GM23338 (cell line): ENCODE data around the gene SLC2A5. TPM values are rescaled to one million over a fixed set of nuclear protein-coding genes. Genes with fewer than 3 reads are reported as not detected.

Source experiments
- ATAC-seq: fragments of 200-7000 bp; cut with Tn5 transposase; 3 replicates; pipeline ENCODE4 v1.9.1; 2020
- DNase-seq: peaks from one replicate; pipeline ENCODE4 v3.0.0-alpha.2; 2015; ENCODE audit warnings: low spot score
- H2AFZ ChIP-seq: fragments of 200-600 bp; sonication (generic); 2 replicates; pipeline ENCODE4 v1.8.0; 2016; ENCODE audit warnings: antibody characterized with exemption, mild to moderate bottlenecking, moderate library complexity
- H3F3A ChIP-seq: fragments of 200-600 bp; sonication (generic); replicated peaks from 2 replicates; pipeline ENCODE4 v1.8.0; 2017; ENCODE audit warnings: antibody characterized with exemption, mixed run types, low read depth
- H3K27ac ChIP-seq: fragments of 200-600 bp; sonication (generic); 2 replicates; pipeline ENCODE4 v1.6.1; 2016; ENCODE audit warnings: low read depth
- H3K27me3 ChIP-seq: fragments of 200-600 bp; sonication (generic); 2 replicates; pipeline ENCODE4 v1.8.0; 2016; ENCODE audit warnings: mild to moderate bottlenecking, mixed run types, moderate library complexity; ENCODE audit not compliant: insufficient read depth
- H3K36me3 ChIP-seq: fragments of 200-600 bp; sonication (generic); 2 replicates; pipeline ENCODE4 v1.8.0; 2016; ENCODE audit warnings: mild to moderate bottlenecking; ENCODE audit not compliant: insufficient read depth
- H3K4me1 ChIP-seq: fragments of 200-600 bp; sonication (generic); 2 replicates; pipeline ENCODE4 v1.8.0; 2016; ENCODE audit warnings: mild to moderate bottlenecking, moderate library complexity; ENCODE audit not compliant: insufficient read depth
- H3K4me2 ChIP-seq: fragments of 200-600 bp; sonication (generic); 2 replicates; pipeline ENCODE4 v1.7.1; 2017; ENCODE audit warnings: mixed run types
- H3K4me3 ChIP-seq: fragments of 200-600 bp; sonication (generic); 2 replicates; pipeline ENCODE4 v1.6.1; 2016; ENCODE audit warnings: mixed run types
- H3K79me2 ChIP-seq: fragments of 200-600 bp; sonication (generic); replicated peaks from 2 replicates; pipeline ENCODE4 v1.8.0; 2017; ENCODE audit warnings: mild to moderate bottlenecking; ENCODE audit not compliant: insufficient read depth
- H3K9me2 ChIP-seq: fragments of 200-600 bp; sonication (generic); 2 replicates; pipeline ENCODE4 v1.8.0; 2017; ENCODE audit not compliant: insufficient read depth
- H4K20me1 ChIP-seq: fragments of 200-600 bp; sonication (generic); replicated peaks from 2 replicates; pipeline ENCODE4 v1.8.0; 2017; ENCODE audit warnings: mild to moderate bottlenecking; ENCODE audit not compliant: insufficient read depth
- H3K27ac Mint-ChIP-seq: 2 replicates; pipeline ENCODE4 v1.8.0; 2020; ENCODE audit warnings: inconsistent platforms, mild to moderate bottlenecking, moderate library complexity, mixed read lengths
- H3K27me3 Mint-ChIP-seq: 3 replicates; pipeline ENCODE4 v1.8.0; 2022; ENCODE audit warnings: low read depth, mild to moderate bottlenecking, moderate library complexity, mixed read lengths, inconsistent platforms; ENCODE audit not compliant: insufficient read depth, poor library complexity
- H3K36me3 Mint-ChIP-seq: 3 replicates; pipeline ENCODE4 v1.8.0; 2021; ENCODE audit warnings: low read depth, mild to moderate bottlenecking, inconsistent platforms, moderate library complexity, mixed read lengths
- H3K4me1 Mint-ChIP-seq: 3 replicates; pipeline ENCODE4 v1.8.0; 2020; ENCODE audit warnings: mild to moderate bottlenecking, inconsistent platforms, mixed read lengths
- H3K4me3 Mint-ChIP-seq: 3 replicates; pipeline ENCODE4 v1.8.0; 2021; ENCODE audit warnings: moderate library complexity, mild to moderate bottlenecking, inconsistent platforms, mixed read lengths
- H3K9me3 Mint-ChIP-seq: 3 replicates; pipeline ENCODE4 v1.8.0; 2020; ENCODE audit warnings: moderate library complexity, mild to moderate bottlenecking, inconsistent platforms, mixed read lengths
- CREB1 ChIP-seq: fragments of 250-450 bp; sonication (Bioruptor Pico); IDR thresholded peaks from 2 replicates; pipeline ENCODE4 v1.5.0; 2020; ENCODE audit warnings: low read depth, mild to moderate bottlenecking, moderate library complexity
- EZH2 ChIP-seq: fragments of 200-600 bp; sonication (generic); IDR thresholded peaks from one replicate; pipeline ENCODE4 v1.8.0; 2017; ENCODE audit warnings: antibody characterized with exemption, mild to moderate bottlenecking, low read depth; ENCODE audit not compliant: unreplicated experiment
- JUNB ChIP-seq: IDR thresholded peaks from one replicate; pipeline ENCODE4 v1.6.1; 2016; ENCODE audit warnings: antibody characterized with exemption; ENCODE audit not compliant: unreplicated experiment
- NANOG ChIP-seq: IDR thresholded peaks from 2 replicates; pipeline ENCODE4 v1.6.1; 2016; ENCODE audit warnings: antibody characterized with exemption, borderline replicate concordance
- STAT1 ChIP-seq: IDR thresholded peaks from one replicate; pipeline ENCODE4 v1.6.1; 2016; ENCODE audit warnings: antibody characterized with exemption; ENCODE audit not compliant: unreplicated experiment
- ZNF114 ChIP-seq: fragments of 250-450 bp; sonication (Bioruptor Pico); IDR thresholded peaks from 2 replicates; pipeline ENCODE4 v1.5.0; 2020; ENCODE audit warnings: mild to moderate bottlenecking, moderate library complexity
- ZNF331 ChIP-seq: fragments of 250-450 bp; sonication (Bioruptor Pico); IDR thresholded peaks from 2 replicates; pipeline ENCODE4 v1.5.0; 2020; ENCODE audit warnings: low read depth, mild to moderate bottlenecking, moderate library complexity
- polyA plus RNA-seq: library from polyadenylated mRNA; unstranded; fragments of >200 nt; fragmentation: Nextera tagmentation; extraction: Ambion mirVana; gene quantifications from 2 replicates; pipeline ENCODE4 v1.2.1, GENCODE V29; 2016
- total RNA-seq: library from RNA; depleted of rRNA; stranded (reverse); fragments of >200 nt; shearing (Covaris generic); gene quantifications from 2 replicates; pipeline ENCODE4 v1.2.3, GENCODE V29; 2014
- TF ChIP-seq, protein P1 (sequence below): fragments of 250-450 bp; sonication (Bioruptor Pico); IDR thresholded peaks from 2 replicates; pipeline ENCODE4 v1.5.0; 2020; ENCODE audit warnings: mild to moderate bottlenecking, moderate library complexity
- TF ChIP-seq, protein P2 (sequence below): IDR thresholded peaks from one replicate; pipeline ENCODE4 v1.6.1; 2018; ENCODE audit warnings: antibody characterized with exemption; ENCODE audit not compliant: unreplicated experiment
- TF ChIP-seq, protein P3 (sequence below), 2 experiments: fragments of 200-600 bp in 1 of 2; sonication (generic) in 1 of 2; conservative IDR thresholded peaks; 2 replicates each; pipeline versions ENCODE4 v1.5.1 to v1.6.1; 2016 to 2017; ENCODE audit warnings: antibody characterized with exemption in 2 of 2, low read depth in 2 of 2, mild to moderate bottlenecking in 2 of 2, moderate library complexity in 1 of 2
- TF ChIP-seq, protein P4 (sequence below): IDR thresholded peaks from 2 replicates; pipeline ENCODE4 v1.6.1; 2016; ENCODE audit warnings: antibody characterized with exemption

Gene SLC2A5
- total and polyA plus RNA-seq, 2 experiments from 2014 or later, result 0.03 TPM; not detected in 1

DNA sequence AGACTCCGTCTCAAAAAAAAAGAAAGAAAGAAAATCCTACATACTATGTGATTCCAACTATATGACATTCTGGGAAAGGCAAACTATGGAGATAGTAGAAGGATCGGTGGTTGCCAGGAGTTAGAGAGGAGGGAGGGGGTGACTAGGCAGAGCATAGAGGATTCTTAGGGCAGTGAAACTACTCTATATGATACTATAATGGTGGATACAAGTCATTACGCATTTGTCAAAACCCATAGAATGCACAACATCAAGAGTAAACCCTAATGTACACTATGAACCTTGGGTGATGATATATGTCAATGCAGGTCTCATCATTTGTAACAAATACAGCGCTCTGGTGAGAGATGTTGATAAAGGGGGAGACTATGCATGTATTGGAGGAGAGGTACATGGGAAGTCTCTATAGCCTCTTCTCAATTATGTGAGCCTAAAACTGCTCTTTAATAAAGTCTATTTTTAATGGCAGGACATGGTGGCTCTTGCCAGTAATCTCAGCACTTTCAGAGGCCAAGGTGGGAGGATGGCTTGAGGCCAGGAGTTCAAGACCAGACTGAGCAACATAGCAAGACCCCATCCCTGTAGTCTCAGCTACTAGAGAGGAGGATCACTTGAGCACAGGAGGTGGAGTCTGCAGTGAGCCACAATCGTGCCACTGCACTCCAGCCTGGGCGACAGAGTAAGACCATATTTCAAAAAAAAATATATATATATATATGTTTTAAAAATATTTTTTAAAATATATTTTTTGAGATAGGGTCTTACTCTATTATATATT lies 17.0 kb downstream of the SLC2A5 start (continued):
- TF ChIP-seq, protein P1, sequence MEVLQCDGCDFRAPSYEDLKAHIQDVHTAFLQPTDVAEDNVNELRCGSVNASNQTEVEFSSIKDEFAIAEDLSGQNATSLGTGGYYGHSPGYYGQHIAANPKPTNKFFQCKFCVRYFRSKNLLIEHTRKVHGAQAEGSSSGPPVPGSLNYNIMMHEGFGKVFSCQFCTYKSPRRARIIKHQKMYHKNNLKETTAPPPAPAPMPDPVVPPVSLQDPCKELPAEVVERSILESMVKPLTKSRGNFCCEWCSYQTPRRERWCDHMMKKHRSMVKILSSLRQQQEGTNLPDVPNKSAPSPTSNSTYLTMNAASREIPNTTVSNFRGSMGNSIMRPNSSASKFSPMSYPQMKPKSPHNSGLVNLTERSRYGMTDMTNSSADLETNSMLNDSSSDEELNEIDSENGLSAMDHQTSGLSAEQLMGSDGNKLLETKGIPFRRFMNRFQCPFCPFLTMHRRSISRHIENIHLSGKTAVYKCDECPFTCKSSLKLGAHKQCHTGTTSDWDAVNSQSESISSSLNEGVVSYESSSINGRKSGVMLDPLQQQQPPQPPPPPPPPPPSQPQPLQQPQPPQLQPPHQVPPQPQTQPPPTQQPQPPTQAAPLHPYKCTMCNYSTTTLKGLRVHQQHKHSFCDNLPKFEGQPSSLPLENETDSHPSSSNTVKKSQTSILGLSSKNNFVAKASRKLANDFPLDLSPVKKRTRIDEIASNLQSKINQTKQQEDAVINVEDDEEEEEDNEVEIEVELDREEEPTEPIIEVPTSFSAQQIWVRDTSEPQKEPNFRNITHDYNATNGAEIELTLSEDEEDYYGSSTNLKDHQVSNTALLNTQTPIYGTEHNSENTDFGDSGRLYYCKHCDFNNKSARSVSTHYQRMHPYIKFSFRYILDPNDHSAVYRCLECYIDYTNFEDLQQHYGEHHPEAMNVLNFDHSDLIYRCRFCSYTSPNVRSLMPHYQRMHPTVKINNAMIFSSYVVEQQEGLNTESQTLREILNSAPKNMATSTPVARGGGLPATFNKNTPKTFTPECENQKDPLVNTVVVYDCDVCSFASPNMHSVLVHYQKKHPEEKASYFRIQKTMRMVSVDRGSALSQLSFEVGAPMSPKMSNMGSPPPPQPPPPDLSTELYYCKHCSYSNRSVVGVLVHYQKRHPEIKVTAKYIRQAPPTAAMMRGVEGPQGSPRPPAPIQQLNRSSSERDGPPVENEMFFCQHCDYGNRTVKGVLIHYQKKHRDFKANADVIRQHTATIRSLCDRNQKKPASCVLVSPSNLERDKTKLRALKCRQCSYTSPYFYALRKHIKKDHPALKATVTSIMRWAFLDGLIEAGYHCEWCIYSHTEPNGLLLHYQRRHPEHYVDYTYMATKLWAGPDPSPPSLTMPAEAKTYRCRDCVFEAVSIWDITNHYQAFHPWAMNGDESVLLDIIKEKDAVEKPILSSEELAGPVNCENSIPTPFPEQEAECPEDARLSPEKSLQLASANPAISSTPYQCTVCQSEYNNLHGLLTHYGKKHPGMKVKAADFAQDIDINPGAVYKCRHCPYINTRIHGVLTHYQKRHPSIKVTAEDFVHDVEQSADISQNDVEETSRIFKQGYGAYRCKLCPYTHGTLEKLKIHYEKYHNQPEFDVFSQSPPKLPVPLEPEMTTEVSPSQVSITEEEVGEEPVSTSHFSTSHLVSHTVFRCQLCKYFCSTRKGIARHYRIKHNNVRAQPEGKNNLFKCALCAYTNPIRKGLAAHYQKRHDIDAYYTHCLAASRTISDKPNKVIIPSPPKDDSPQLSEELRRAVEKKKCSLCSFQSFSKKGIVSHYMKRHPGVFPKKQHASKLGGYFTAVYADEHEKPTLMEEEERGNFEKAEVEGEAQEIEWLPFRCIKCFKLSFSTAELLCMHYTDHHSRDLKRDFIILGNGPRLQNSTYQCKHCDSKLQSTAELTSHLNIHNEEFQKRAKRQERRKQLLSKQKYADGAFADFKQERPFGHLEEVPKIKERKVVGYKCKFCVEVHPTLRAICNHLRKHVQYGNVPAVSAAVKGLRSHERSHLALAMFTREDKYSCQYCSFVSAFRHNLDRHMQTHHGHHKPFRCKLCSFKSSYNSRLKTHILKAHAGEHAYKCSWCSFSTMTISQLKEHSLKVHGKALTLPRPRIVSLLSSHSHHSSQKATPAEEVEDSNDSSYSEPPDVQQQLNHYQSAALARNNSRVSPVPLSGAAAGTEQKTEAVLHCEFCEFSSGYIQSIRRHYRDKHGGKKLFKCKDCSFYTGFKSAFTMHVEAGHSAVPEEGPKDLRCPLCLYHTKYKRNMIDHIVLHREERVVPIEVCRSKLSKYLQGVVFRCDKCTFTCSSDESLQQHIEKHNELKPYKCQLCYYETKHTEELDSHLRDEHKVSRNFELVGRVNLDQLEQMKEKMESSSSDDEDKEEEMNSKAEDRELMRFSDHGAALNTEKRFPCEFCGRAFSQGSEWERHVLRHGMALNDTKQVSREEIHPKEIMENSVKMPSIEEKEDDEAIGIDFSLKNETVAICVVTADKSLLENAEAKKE, result no peak
- no peak for TF ChIP-seq CREB1 (CRISPR knock-in tag)

DNA sequence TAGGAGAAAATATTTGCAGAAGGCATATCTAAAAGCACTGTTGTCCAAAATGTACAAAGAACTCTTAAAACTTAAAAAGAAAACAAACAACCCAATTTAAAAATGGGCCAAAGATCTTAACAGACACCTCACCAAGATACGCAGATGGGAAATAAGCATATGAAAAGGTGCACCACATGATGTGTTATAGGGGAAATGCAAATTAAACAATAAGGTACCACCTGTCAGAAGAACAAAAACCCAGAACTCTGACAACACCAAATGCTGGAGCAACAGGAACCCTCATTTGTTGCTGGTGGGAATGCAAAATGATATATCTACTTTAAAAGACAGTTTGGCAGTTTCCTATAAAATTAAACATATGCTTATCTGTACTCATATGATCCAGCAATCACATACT lies 18.1 kb downstream of the SLC2A5 start:
- peak overlapping the region; percentile 46; the same call in 1 of the 2 replicates for H3K4me2 ChIP-seq
- H3K4me3 Mint-ChIP-seq, result peak overlapping the region; percentile 4; the same call in 1 of the 3 replicates
- peaks cover 6% of the 10 kb centered on the region for H3K27me3 Mint-ChIP-seq
- no peaks in the 10 kb centered on the region for H3K36me3 ChIP-seq
- no peaks in the 10 kb centered on the region for H3F3A ChIP-seq
- peaks cover 14% of the 10 kb centered on the region for H3K4me1 Mint-ChIP-seq
- H3K4me3 ChIP-seq, result no peak overlapping the region
- H3K27me3 ChIP-seq, result no peaks in the 10 kb centered on the region
- H3K9me2 ChIP-seq, result peaks cover 3% of the 10 kb centered on the region; the same call in 1 of the 2 replicates
- TF ChIP-seq, protein P2, sequence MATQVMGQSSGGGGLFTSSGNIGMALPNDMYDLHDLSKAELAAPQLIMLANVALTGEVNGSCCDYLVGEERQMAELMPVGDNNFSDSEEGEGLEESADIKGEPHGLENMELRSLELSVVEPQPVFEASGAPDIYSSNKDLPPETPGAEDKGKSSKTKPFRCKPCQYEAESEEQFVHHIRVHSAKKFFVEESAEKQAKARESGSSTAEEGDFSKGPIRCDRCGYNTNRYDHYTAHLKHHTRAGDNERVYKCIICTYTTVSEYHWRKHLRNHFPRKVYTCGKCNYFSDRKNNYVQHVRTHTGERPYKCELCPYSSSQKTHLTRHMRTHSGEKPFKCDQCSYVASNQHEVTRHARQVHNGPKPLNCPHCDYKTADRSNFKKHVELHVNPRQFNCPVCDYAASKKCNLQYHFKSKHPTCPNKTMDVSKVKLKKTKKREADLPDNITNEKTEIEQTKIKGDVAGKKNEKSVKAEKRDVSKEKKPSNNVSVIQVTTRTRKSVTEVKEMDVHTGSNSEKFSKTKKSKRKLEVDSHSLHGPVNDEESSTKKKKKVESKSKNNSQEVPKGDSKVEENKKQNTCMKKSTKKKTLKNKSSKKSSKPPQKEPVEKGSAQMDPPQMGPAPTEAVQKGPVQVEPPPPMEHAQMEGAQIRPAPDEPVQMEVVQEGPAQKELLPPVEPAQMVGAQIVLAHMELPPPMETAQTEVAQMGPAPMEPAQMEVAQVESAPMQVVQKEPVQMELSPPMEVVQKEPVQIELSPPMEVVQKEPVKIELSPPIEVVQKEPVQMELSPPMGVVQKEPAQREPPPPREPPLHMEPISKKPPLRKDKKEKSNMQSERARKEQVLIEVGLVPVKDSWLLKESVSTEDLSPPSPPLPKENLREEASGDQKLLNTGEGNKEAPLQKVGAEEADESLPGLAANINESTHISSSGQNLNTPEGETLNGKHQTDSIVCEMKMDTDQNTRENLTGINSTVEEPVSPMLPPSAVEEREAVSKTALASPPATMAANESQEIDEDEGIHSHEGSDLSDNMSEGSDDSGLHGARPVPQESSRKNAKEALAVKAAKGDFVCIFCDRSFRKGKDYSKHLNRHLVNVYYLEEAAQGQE, result no peak
- TF ChIP-seq, protein P3, sequence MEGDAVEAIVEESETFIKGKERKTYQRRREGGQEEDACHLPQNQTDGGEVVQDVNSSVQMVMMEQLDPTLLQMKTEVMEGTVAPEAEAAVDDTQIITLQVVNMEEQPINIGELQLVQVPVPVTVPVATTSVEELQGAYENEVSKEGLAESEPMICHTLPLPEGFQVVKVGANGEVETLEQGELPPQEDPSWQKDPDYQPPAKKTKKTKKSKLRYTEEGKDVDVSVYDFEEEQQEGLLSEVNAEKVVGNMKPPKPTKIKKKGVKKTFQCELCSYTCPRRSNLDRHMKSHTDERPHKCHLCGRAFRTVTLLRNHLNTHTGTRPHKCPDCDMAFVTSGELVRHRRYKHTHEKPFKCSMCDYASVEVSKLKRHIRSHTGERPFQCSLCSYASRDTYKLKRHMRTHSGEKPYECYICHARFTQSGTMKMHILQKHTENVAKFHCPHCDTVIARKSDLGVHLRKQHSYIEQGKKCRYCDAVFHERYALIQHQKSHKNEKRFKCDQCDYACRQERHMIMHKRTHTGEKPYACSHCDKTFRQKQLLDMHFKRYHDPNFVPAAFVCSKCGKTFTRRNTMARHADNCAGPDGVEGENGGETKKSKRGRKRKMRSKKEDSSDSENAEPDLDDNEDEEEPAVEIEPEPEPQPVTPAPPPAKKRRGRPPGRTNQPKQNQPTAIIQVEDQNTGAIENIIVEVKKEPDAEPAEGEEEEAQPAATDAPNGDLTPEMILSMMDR (conservative IDR thresholded peaks at IDR 0.05; ENCODE audit: low read depth in 2 of 2), result no peak
- TF ChIP-seq ZNF331 (CRISPR knock-in tag), result no peak
- no peak for TF ChIP-seq ZNF114 (CRISPR knock-in tag)
- TF ChIP-seq STAT1, result no peak
- no peak for TF ChIP-seq JUNB
- TF ChIP-seq, protein P4, sequence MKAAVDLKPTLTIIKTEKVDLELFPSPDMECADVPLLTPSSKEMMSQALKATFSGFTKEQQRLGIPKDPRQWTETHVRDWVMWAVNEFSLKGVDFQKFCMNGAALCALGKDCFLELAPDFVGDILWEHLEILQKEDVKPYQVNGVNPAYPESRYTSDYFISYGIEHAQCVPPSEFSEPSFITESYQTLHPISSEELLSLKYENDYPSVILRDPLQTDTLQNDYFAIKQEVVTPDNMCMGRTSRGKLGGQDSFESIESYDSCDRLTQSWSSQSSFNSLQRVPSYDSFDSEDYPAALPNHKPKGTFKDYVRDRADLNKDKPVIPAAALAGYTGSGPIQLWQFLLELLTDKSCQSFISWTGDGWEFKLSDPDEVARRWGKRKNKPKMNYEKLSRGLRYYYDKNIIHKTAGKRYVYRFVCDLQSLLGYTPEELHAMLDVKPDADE, result no peak
- no peak for TF ChIP-seq EZH2
- no peak for TF ChIP-seq NANOG
- 0 out of 2 replicates have a peak overlapping the region, but pooled peaks have one; percentile 6 for H3K27ac ChIP-seq
- H2AFZ ChIP-seq, result no peak overlapping the region
- H3K36me3 Mint-ChIP-seq, result no peaks in the 10 kb centered on the region
- H4K20me1 ChIP-seq, result no peaks in the 10 kb centered on the region
- peak overlapping the region; percentile 47 for H3K27ac Mint-ChIP-seq
- ATAC-seq (peak; percentile 48; the same call in 2 of the 3 replicates), DNase-seq (no peak)
- peaks cover 13% of the 10 kb centered on the region for H3K4me1 ChIP-seq
- no peaks in the 10 kb centered on the region for H3K9me3 Mint-ChIP-seq
- H3K79me2 ChIP-seq, result no peaks in the 10 kb centered on the region
